ENCODE results near the gene COMT.

COMT gene

GRCh38 chr22:19941365-19942082 lies at the start of gene COMT, which contains the start of gene TXNRD2:
Gene COMT, plus strand, starts transcription at chr22:19941772. Its CDS starts 20,755 bp downstream, at chr22:19962527.
Gene TXNRD2, minus strand, starts transcription at chr22:19941818. Its CDS starts 15 bp downstream, at chr22:19941803.
- no peaks in the 10 kb centered on the region for H3K9me3 ChIP-seq (ENCODE audit: insufficient read depth, low read length, severe bottlenecking)
- peaks cover 41% of the 10 kb centered on the region for H3K4me1 ChIP-seq (ENCODE audit: insufficient read depth, low read length)
- peak within 1 kb of the TSS; percentile 95 to 99 for H3K4me3 ChIP-seq (ENCODE audit: low read depth in 1 of 2, low read length in 2 of 2)
- DNase-seq (peak; percentile 77), ATAC-seq (ENCODE audit: insufficient read depth, low read depth) (peak; percentile 63)
- TF ChIP-seq CTCF (IDR thresholded peaks at IDR 0.05; ENCODE audit: borderline replicate concordance, extremely low read depth, low read length, poor library complexity, severe bottlenecking) (no peak), EZH2 (IDR thresholded peaks at IDR 0.05; ENCODE audit: borderline replicate concordance, low read depth, low read length, severe bottlenecking) (no peak)
- H3K4me2 ChIP-seq (ENCODE audit: insufficient read depth, low read length), result peak within 1 kb of the TSS; percentile 90
- H3K27me3 ChIP-seq (ENCODE audit: insufficient read depth, low read length, poor library complexity), result no peaks in the 10 kb centered on the region
- peak within 1 kb of the TSS; percentile 94 for H3K9ac ChIP-seq (ENCODE audit: low read depth, low read length)
- H4K20me1 ChIP-seq (ENCODE audit: insufficient read depth, low read length), result peaks cover 5% of the 10 kb centered on the region; the same call in 1 of the 2 replicates
- H2AFZ ChIP-seq (ENCODE audit: low read depth, low read length), result peak within 1 kb of the TSS; percentile 83
- peaks cover 9% of the 10 kb centered on the region for H3K36me3 ChIP-seq (ENCODE audit: insufficient read depth, low read length)
- H3K27ac ChIP-seq (ENCODE audit: low read length), result peak within 1 kb of the TSS; percentile 98
- peaks cover 61% of the 10 kb centered on the region for H3K79me2 ChIP-seq (ENCODE audit: insufficient read depth, low read length)

DNA sequence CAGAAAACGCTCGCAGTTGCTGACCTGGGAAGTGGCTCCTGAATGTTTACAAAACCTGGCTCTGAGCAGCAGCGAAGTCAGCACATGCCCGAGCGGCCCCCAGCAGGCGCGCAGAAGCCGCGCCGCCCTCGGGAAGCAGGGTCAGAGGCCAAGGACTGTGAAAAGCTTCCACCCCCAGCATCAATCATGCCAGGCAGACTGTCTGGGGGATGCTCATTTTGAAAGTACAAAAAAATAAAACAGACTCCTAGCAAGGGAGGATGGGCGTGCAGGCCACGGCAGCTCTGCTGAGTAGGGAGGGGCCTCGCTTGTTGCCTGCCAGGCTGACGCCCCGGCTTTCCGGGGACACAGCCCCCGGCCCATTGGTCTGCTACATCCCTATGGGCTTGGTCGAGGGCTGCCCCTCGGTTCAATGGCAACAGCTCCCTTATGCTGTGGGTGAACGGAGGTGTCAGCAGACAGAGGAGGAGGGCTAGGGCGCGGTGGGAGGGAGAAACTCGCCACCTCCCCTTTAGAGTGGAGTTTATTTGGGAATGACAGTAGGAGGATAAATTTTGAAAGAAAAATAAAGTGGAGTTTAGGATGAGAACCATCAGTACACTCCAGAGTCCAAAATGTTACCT lies 49.2 kb upstream of the COMT start:
- H3K36me3 ChIP-seq (ENCODE audit: insufficient read depth, low read length), result peaks cover 4% of the 10 kb centered on the region; the same call in 1 of the 2 replicates
- H3K9ac ChIP-seq (ENCODE audit: low read depth, low read length), result peak overlapping the region; percentile 65
- H3K4me3 ChIP-seq (ENCODE audit: low read depth in 1 of 2, low read length in 2 of 2), result peak overlapping the region in 1 of 2 experiments; percentile 41; a peak in 2 of 4 replicates
- peak overlapping the region; percentile 67 for H2AFZ ChIP-seq (ENCODE audit: low read depth, low read length)
- H3K9me3 ChIP-seq (ENCODE audit: insufficient read depth, low read length, severe bottlenecking), result no peaks in the 10 kb centered on the region
- peak overlapping the region; percentile 100 for H3K27ac ChIP-seq (ENCODE audit: low read length)
- peaks cover 89% of the 10 kb centered on the region for H3K4me1 ChIP-seq (ENCODE audit: insufficient read depth, low read length)
- no peaks in the 10 kb centered on the region for H3K27me3 ChIP-seq (ENCODE audit: insufficient read depth, low read length, poor library complexity)
- TF ChIP-seq EZH2 (IDR thresholded peaks at IDR 0.05; ENCODE audit: borderline replicate concordance, low read depth, low read length, severe bottlenecking), result no peak
- no peak for TF ChIP-seq CTCF (IDR thresholded peaks at IDR 0.05; ENCODE audit: borderline replicate concordance, extremely low read depth, low read length, poor library complexity, severe bottlenecking)
- ATAC-seq (ENCODE audit: insufficient read depth, low read depth) (peak; percentile 53), DNase-seq (peak; percentile 85)
- H3K79me2 ChIP-seq (ENCODE audit: insufficient read depth, low read length), result peaks cover 6% of the 10 kb centered on the region; the same call in 1 of the 2 replicates
- no peaks in the 10 kb centered on the region for H4K20me1 ChIP-seq (ENCODE audit: insufficient read depth, low read length)
- peak overlapping the region; percentile 58 for H3K4me2 ChIP-seq (ENCODE audit: insufficient read depth, low read length)

GRCh38 chr22:19892925-19893324 lies 48.6 kb upstream of the COMT start:
- H3K27ac ChIP-seq (ENCODE audit: low read length), result peak overlapping the region; percentile 100
- DNase-seq (peak; percentile 30), ATAC-seq (ENCODE audit: insufficient read depth, low read depth) (no peak)
- H3K79me2 ChIP-seq (ENCODE audit: insufficient read depth, low read length), result peaks cover 6% of the 10 kb centered on the region; the same call in 1 of the 2 replicates
- no peaks in the 10 kb centered on the region for H3K27me3 ChIP-seq (ENCODE audit: insufficient read depth, low read length, poor library complexity)
- peak overlapping the region; percentile 67 for H2AFZ ChIP-seq (ENCODE audit: low read depth, low read length)
- TF ChIP-seq EZH2 (IDR thresholded peaks at IDR 0.05; ENCODE audit: borderline replicate concordance, low read depth, low read length, severe bottlenecking) (no peak), CTCF (IDR thresholded peaks at IDR 0.05; ENCODE audit: borderline replicate concordance, extremely low read depth, low read length, poor library complexity, severe bottlenecking) (no peak)
- H3K4me3 ChIP-seq (ENCODE audit: low read depth in 1 of 2, low read length in 2 of 2), result peak overlapping the region in 1 of 2 experiments; percentile 41; a peak in 2 of 4 replicates
- H4K20me1 ChIP-seq (ENCODE audit: insufficient read depth, low read length), result no peaks in the 10 kb centered on the region
- H3K36me3 ChIP-seq (ENCODE audit: insufficient read depth, low read length), result peaks cover 8% of the 10 kb centered on the region
- no peaks in the 10 kb centered on the region for H3K9me3 ChIP-seq (ENCODE audit: insufficient read depth, low read length, severe bottlenecking)
- H3K4me2 ChIP-seq (ENCODE audit: insufficient read depth, low read length), result peak overlapping the region; percentile 58
- peaks cover 83% of the 10 kb centered on the region for H3K4me1 ChIP-seq (ENCODE audit: insufficient read depth, low read length)
- H3K9ac ChIP-seq (ENCODE audit: low read depth, low read length), result peak overlapping the region; percentile 65

All from DND-41 (cell line).